Frontal cortex (tissue), 4 donors: ENCODE measurements around the gene UBR1. TPM values are rescaled to one million over a fixed set of nuclear protein-coding genes. Genes with fewer than 3 reads are reported as not detected.
"Not testable (repeated sequence)": the region's sequence is repeated elsewhere in the genome, so short reads cannot be mapped to it uniquely, and the experiment has no call there.

Source experiments
- DNase-seq, 2 donors: peaks; one replicate each; pipeline ENCODE4 v3.0.0; 2012; ENCODE audit warnings: low spot score in 2 of 2
- FAIRE-seq: peaks from 2 replicates; lab custom pipeline; 2012; peaks lifted over from hg19 to GRCh38; lab: Jason Lieb, UNC
- small RNA-seq: library from RNA; depleted of rRNA; stranded (forward); fragments of <200 nt; gene quantifications from one replicate; pipeline ENCODE3, GENCODE V24; 2014
- total RNA-seq: library from RNA; depleted of rRNA; stranded (reverse); fragments of >200 nt; gene quantifications from one replicate; pipeline ENCODE4 v1.2.3, GENCODE V29; 2014
- donor health status: control.
- donor health status: control.
- donor health status: control.

The UBR1 gene
- total RNA-seq, 1 donor from 2014 or later = 75.0 TPM

DNA sequence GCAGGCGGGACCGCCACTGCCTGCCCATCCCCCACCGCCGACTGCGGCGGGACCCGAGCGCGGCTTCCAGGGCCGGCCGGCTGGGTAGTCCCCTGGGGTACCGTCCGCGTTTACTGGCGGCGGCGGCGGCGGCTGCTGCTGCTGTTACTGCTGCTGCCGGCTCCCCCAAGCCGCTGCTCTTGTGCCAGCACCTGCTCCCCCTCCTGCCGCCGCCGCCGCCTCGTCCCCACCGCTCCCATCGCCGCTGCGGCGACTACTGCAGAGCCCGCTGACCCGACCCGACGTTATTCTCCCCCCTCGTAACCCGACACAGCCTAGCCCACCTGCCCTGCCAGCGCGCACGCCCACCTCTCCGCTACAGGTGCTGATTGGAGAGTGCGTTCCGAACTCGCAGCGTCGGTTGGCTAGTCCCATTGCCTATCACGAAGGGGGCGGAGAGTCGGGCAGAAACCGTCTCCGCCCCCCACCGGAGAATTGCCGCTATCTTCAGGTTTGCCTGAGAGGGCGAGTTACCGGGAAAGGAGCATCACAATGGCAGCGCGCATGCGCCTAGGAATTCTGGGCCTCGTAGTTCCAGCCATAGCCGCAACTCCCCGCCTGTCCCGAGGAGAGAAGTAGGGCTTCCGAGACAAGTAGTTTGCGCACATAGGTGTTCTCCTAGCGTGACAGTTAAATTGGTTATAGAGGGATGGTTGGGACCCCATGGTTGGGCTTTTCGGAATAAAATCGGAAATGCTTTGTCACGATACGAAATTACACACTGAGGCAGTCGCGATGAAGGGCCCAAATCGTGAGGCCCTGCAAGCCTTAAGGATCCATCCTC lies 185.1 kb downstream of the UBR1 start, which contains the start of gene TTBK2:
TTBK2 (minus strand) TSS at position 260 of the 823 bp plus-strand sequence. CDS start 42,161 bp downstream, outside the sequence.
- peak; percentile 73 for FAIRE-seq

GRCh38 chr15:42919799-42920518 lies 185.9 kb downstream of the UBR1 start:
- DNase-seq (no peak), FAIRE-seq (no peak)

More for the DNA sequence above, 185.1 kb downstream of the UBR1 start, which contains the start of gene TTBK2:
- DNase-seq = peak; percentile 89 to 90

- DNase-seq (no peak), FAIRE-seq (no peak)
These were observed 186.5 kb downstream of the UBR1 start for GRCh38 chr15:42919308-42919707.

DNA sequence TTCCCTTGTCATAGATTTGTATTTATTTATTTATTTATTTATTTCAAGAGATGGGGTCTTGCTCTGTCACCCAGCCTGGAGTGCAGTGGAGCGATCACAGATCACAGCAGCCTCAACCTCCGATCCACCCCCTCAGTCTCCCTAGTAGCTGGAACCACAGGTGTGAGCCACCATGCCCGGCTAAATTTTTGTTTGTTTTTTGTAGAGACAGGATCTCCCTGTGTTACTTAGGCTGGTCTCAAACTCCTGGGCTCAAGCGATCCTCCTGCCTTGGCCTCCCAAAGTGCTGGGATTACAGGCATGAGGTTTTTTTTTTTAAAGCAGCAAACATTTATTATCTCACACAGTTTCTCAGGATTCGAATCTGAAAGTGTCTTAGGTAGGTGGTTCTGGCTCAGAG lies 187.8 kb downstream of the UBR1 start:
- FAIRE-seq (no peak), DNase-seq (no peak)

DNA sequence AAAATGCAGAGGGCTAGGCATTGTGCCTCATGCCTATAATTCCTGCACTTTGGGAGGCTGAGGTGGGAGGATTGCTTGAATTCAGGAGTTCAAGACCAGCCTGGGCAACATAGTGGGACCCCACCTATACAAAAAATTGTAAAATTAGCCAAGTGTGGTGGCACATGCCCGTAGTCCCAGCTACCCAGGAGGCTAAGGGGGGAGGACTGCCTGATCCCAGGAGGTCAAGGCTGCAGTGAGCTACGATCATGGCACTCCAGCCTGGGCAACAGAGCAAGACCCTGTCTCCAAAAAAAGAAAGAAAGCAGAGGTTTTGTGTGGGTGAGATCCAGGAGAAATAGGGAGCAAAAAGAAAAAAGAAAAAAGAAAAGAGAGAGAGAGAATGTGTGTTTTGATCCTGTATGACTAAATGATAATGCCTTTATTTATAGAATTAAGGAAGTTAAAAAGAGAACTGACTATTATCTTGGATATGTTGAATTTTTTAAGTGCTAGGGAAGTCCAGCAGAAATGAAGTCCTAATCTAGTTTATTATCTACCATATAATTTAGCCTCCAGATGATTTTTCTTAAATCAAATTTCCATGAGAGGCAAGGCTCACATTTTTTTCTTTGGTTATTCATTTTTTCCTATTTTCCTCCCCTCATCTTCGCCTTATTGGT lies 190.1 kb downstream of the UBR1 start:
- FAIRE-seq = no peak
- DNase-seq = no peak

GRCh38 chr15:42914728-42915497 lies 190.9 kb downstream of the UBR1 start:
- no peak for FAIRE-seq
- no peak for DNase-seq

- FAIRE-seq = no peak
- no peak for DNase-seq
These were observed 194.7 kb downstream of the UBR1 start for GRCh38 chr15:42911058-42911592.

- DNase-seq (no peak), FAIRE-seq (no peak)
These were observed 197.3 kb downstream of the UBR1 start for GRCh38 chr15:42908538-42908937.

DNA sequence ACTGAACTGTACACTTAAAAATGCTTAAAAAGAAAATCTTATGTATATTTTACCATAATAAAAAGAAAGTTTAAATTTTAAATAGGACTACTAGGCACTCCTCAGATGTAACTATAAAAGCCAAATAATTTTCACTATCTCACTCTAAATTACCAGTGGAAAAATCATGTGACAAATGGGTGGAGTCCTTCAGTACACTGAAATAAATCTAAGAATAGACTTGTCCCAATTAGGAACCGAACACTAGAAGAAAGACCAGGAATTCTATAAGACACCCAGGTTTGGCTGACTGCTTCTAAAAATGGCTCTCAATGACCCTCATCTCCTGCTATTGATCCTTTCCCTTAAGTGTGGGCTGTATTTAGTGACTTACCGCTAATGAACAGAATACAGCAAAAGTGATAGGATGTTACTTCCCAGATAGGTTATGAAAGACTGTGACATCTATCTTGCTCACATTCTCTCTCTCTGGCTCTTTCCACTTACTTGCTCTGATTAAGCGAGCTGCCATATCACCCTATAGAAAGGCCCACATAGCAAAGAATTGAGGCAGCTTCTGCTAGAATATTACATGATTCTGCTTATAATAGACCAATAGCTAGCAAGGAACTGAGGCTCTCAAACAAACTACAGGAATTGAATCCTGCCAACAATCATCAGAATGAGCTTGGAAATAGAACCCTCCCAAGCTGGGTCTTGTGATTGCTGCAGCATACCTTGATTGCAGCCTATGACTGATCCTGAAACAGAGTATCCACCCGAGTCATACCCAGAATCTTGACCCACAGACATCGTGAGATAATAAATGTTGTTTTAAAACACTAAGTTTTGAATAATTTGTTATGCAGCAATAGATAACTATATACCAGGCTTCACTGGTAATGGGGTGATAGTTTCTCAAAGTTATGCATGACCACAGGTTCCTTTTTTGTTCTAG lies 202.2 kb downstream of the UBR1 start:
- DNase-seq (no peak), FAIRE-seq (no peak)

DNA sequence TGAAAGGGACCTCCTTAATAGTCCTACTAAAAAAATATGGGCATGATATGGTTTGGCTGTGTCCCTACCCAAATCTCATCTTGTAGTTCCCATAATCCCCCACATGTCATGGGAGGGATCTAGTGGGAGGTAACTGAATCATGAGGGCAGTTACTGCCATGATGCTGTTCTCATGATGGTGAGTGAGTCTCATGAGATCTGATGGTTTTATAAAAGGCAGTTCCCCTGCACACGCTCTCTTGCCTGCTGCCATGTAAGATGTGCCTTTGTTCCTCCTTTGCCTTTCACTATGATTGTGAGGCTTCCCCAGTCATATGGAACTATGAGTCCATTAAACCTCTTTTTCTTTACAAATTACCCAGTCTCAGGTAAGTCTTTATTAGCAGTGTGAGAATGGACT lies 211.9 kb downstream of the UBR1 start:
- DNase-seq, FAIRE-seq: not testable (repeated sequence)

Small RNA genes lying within 50 kb of the gene (small RNA-seq; reads per million reads assigned to genes)
- not detected for gene AC068724.2

Other genes starting within 250 kb of the UBR1 start
- 30.6 TPM for gene TTBK2, start 185.3 kb downstream of the UBR1 start, total RNA-seq
- 47.7 TPM for gene TMEM62, start 27.5 kb upstream of the UBR1 start, total RNA-seq
- gene CCNDBP1, start 79.4 kb upstream of the UBR1 start, total RNA-seq = 22.4 TPM
- gene EPB42, start 115.0 kb upstream of the UBR1 start, total RNA-seq = 2.0 TPM
- not detected for gene TGM5, start 160.9 kb upstream of the UBR1 start, total RNA-seq
- not detected for gene TGM7, start 196.2 kb upstream of the UBR1 start, total RNA-seq
- 17.5 TPM for gene LCMT2, start 224.5 kb upstream of the UBR1 start, total RNA-seq